C4-2B (cell line): ENCODE data around the gene PGLYRP3.

ENCODE experiments used
- ZFX ChIP-seq: fragments of 450-650 bp; IDR thresholded peaks from 2 replicates; pipeline ENCODE4 v1.6.1; 2017
- TF ChIP-seq, protein P1 (sequence below): fragments of 450-650 bp; conservative IDR thresholded peaks from 2 replicates; pipeline ENCODE4 v1.5.1; 2017; ENCODE audit warnings: mild to moderate bottlenecking

DNA sequence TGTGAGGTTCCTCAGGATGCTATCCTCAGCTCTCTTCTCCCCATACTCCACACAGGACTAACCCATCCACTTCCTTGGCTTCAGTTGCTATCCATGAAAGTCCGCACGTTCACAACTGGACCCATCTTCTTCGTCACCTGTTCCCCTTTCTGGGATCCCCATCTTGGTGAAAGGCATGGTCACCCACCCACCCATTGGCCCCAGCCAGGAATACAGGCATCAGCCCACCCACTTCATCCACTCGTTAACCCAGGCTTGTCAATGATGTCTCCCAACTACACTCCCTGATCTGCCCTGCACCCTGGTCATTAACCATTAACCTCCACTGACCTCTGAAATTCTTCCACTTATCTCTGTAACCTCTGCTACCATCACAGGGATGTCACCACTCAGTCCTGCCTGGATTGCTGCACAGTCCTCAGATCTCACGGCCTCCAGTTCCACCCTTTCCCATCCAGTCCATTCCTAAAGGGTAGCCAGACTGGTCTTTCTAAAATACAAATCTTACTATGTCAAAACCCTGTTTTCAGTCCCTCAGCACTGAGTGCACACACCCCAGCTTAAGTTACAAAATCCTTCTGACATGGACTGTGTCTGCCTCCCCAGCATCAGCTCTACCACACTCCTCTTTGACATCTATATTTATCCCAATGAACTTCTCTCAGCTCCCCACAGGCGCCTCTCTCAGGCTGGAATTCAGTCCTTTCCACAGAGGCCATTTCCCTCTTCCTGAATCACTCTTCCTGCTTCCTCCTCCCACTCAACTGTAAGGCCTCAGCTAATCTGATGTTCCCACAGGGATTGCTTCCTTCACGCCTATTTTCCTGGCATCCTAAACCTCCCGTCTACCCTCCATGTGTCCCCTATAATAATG is 25.5 kb upstream of the PGLYRP3 start:
- TF ChIP-seq, protein P1, sequence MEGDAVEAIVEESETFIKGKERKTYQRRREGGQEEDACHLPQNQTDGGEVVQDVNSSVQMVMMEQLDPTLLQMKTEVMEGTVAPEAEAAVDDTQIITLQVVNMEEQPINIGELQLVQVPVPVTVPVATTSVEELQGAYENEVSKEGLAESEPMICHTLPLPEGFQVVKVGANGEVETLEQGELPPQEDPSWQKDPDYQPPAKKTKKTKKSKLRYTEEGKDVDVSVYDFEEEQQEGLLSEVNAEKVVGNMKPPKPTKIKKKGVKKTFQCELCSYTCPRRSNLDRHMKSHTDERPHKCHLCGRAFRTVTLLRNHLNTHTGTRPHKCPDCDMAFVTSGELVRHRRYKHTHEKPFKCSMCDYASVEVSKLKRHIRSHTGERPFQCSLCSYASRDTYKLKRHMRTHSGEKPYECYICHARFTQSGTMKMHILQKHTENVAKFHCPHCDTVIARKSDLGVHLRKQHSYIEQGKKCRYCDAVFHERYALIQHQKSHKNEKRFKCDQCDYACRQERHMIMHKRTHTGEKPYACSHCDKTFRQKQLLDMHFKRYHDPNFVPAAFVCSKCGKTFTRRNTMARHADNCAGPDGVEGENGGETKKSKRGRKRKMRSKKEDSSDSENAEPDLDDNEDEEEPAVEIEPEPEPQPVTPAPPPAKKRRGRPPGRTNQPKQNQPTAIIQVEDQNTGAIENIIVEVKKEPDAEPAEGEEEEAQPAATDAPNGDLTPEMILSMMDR: no peak
- TF ChIP-seq ZFX: no peak
